Lung (tissue), 12 donors: Measurements from ENCODE around the gene PTGFRN. TPM values are rescaled to one million over a fixed set of nuclear protein-coding genes. Genes with fewer than 3 reads are reported as not detected.

Experiments
- ATAC-seq: fragments of 200-7000 bp; cut with Tn5 transposase; one replicate; pipeline ENCODE4 v1.9.1; 2020; ENCODE audit warnings: moderate number of reproducible peaks; ENCODE audit not compliant: insufficient read depth, low FRiP score
- DNase-seq, 3 donors: peaks; one replicate each; pipeline ENCODE4 v3.0.0-alpha.2; 2013 to 2017
- H3K27ac ChIP-seq, 2 donors: one replicate each; pipeline ENCODE4 v1.5.1; 2013; ENCODE audit warnings: mild to moderate bottlenecking in 2 of 2, moderate library complexity in 2 of 2, control low read depth in 1 of 2, inconsistent platforms in 1 of 2, low read depth in 1 of 2, low read length in 1 of 2
- H3K27me3 ChIP-seq, 3 donors: one replicate each; pipeline ENCODE4 v1.5.1; 2013; ENCODE audit warnings: low read length in 2 of 3; ENCODE audit not compliant: control insufficient read depth in 3 of 3, insufficient read depth in 3 of 3
- H3K36me3 ChIP-seq, 4 donors: one replicate each; pipeline ENCODE4 v1.5.1; 2013; ENCODE audit warnings: low read length in 4 of 4, mild to moderate bottlenecking in 1 of 4, moderate library complexity in 1 of 4; ENCODE audit not compliant: control insufficient read depth in 4 of 4, insufficient read depth in 4 of 4
- H3K4me1 ChIP-seq, 5 donors: one replicate each; pipeline ENCODE4 v1.5.1; 2013; ENCODE audit warnings: low read length in 5 of 5, mild to moderate bottlenecking in 2 of 5, moderate library complexity in 1 of 5; ENCODE audit not compliant: control insufficient read depth in 5 of 5, insufficient read depth in 5 of 5
- H3K4me3 ChIP-seq: one replicate; pipeline ENCODE4 v1.5.1; 2013; ENCODE audit warnings: mild to moderate bottlenecking, control low read depth, moderate library complexity
- H3K9ac ChIP-seq, 2 donors: one replicate each; pipeline ENCODE4 v1.5.1; 2013; ENCODE audit warnings: low read length in 2 of 2, control low read depth in 1 of 2; ENCODE audit not compliant: insufficient read depth in 1 of 2
- H3K9me3 ChIP-seq, 4 donors: one replicate each; pipeline ENCODE4 v1.5.1; 2013; ENCODE audit warnings: low read length in 3 of 4, mild to moderate bottlenecking in 1 of 4, moderate library complexity in 1 of 4; ENCODE audit not compliant: control insufficient read depth in 4 of 4, insufficient read depth in 3 of 4
- WGBS, 2 donors: extraction: QIAGEN DNeasy Blood & Tissue Kit; methylation state at CpG; one replicate each; pipeline ENCODE4 v1.1.7; 2013; 5-methylcytosine and 5-hydroxymethylcytosine counted together
- polyA plus RNA-seq, 2 donors: library from polyadenylated mRNA; stranded (reverse); fragments of 200-250 nt; gene quantifications; one replicate each; pipeline ENCODE4 v1.2.1, GENCODE V29; 2013
- total RNA-seq, 2 donors: library from RNA; depleted of rRNA in 1 of 2; stranded (reverse); fragments of >200 nt in 1 of 2; gene quantifications; one replicate each; pipeline ENCODE4 v1.2.1, GENCODE V29; 2014 to 2021
- TF ChIP-seq, protein P1 (sequence below): IDR thresholded peaks from 2 replicates; pipeline ENCODE4 v1.5.1; 2012; ENCODE audit warnings: mild to moderate bottlenecking; ENCODE audit errors: control extremely low read depth, extremely low read depth
- donor health status: control.
- donor health status: control.
- donor health status: Bipolar disorder and iron deficiency.
- donor health status: healthy.
- donor health status: DM: yes; HTN: yes; CAD: no.

Gene PTGFRN
- total and polyA plus RNA-seq, 4 donors, result 8.0 to 51.7 (median 24.9) TPM

DNA sequence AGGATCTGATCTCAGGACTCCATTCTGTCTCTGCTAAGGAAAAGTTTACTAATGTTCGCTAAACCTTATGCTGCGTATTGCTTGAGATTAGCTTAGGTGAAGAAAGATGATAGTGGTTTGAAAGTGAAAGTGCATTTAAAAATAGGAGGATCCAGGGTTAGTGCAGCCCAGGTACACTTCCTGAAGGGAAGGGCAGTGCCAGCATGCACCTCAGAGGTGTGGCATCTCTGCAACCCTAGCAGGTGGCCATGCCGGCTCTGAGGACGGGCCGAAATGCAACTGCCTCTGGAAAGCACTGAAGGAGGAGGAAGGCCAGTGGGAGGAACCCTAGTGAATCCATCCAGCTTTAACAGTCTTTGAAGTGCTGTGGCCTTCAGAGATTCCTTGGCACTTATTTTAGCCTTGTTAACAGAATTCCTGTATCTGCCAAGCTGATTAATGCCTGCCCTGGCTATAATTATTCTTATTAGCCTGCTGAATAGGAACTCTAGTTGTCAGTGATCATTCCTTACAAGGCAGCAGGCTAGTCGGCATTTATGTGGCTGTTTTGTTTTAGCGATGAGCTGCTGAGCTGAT lies 5.5 kb downstream of the PTGFRN start:
- Histone ChIP-seq H3K27ac (no peak overlapping the region), H3K9me3 (no peaks in the 10 kb centered on the region), H3K27me3 (no peaks in the 10 kb centered on the region), H3K4me3 (no peak overlapping the region), H3K36me3 (no peaks in the 10 kb centered on the region), H3K4me1 (peaks cover 6 to 40% (median 6%) of the 10 kb centered on the region in 5 donors), H3K9ac (no peak overlapping the region)
- 74 to 81% methylated on average over 7 of the region's 7 CpGs for WGBS, 2 donors
- no peak for ATAC-seq
- TF ChIP-seq, protein P1, sequence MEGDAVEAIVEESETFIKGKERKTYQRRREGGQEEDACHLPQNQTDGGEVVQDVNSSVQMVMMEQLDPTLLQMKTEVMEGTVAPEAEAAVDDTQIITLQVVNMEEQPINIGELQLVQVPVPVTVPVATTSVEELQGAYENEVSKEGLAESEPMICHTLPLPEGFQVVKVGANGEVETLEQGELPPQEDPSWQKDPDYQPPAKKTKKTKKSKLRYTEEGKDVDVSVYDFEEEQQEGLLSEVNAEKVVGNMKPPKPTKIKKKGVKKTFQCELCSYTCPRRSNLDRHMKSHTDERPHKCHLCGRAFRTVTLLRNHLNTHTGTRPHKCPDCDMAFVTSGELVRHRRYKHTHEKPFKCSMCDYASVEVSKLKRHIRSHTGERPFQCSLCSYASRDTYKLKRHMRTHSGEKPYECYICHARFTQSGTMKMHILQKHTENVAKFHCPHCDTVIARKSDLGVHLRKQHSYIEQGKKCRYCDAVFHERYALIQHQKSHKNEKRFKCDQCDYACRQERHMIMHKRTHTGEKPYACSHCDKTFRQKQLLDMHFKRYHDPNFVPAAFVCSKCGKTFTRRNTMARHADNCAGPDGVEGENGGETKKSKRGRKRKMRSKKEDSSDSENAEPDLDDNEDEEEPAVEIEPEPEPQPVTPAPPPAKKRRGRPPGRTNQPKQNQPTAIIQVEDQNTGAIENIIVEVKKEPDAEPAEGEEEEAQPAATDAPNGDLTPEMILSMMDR, result no peak
- peak in 1 of 3 donors; percentile 5 for DNase-seq

DNA sequence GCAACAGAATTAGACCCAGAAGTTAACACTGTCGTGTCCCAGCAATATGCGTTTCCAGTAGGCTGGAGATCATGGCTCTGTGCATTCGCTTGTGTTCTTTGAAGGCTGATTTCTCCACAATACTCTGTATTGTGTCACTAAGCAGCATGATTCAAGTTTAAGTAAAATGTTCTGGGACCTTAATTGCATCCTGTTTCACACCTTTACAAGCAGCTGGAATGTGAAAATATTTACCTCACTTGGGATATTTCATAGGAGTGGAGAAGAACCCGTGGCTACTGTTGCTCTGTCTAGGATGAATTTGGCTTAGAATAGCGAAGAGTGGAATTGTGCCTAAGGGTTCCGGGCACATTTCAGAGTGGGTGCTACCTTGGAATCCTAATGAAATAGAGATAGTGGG lies 6.3 kb downstream of the PTGFRN start:
- Histone ChIP-seq H3K4me3 (no peak overlapping the region), H3K9me3 (no peaks in the 10 kb centered on the region), H3K9ac (no peak overlapping the region), H3K27me3 (no peaks in the 10 kb centered on the region), H3K36me3 (no peaks in the 10 kb centered on the region), H3K27ac (no peak overlapping the region), H3K4me1 (peaks cover 6 to 35% (median 6%) of the 10 kb centered on the region in 5 donors)
- no peak for ATAC-seq
- no peak for DNase-seq
- WGBS, 2 donors, result 86 to 89% methylated on average over 6 of the region's 6 CpGs
- TF ChIP-seq, protein P1, result no peak

DNA sequence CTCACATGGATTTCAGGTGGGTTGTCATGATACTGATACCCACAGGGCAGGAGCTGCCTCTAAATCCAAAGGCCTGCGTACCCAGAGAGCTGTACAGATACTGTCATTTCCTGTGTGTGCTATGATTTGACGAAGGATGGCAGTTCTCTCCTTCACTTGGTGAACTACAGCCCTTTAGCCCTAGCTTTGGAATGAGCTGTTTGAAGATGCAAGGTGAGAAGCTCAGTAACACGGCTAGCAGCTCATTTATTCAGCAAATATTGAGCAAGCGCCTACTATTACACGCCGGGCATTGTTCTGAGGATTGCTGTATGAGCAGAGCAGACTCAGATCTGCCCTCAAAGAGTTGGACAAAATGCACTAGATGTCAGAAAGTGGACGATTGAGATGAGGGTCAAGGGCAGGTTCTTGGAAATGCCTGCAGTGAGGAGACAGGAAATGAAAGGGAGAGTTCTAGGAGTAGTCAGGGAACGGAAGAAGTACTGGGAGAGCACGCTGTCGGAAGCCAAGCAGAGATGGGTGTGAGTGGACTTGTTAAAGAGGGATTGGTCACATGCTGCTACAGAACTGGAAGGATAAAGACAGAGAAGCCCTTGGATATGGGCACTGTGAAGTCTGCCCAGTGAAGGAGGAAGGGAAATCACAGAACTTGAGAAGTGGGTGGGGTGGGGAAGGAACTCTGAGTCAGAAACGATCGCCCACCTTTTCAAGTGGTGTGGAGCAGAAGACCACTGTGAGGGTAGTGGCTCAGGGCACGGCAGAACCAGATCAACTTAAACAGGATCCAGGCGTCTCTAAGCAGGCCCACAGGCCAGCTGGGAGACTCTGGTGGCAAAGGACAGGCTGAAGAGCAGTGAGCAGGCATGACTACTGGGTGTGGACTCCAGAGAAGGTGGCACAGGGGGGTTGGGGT lies 7.1 kb downstream of the PTGFRN start:
- TF ChIP-seq, protein P1, result no peak
- H3K9me3 ChIP-seq, result no peaks in the 10 kb centered on the region
- 58 to 76% methylated on average over 14 of the region's 14 CpGs for WGBS, 2 donors
- no peaks in the 10 kb centered on the region for H3K36me3 ChIP-seq
- DNase-seq, result peak in 2 of 3 donors; percentile 38 to 43
- H3K27ac ChIP-seq, result no peak overlapping the region
- H3K4me1 ChIP-seq, result peaks cover 0 to 27% (median 6%) of the 10 kb centered on the region in 5 donors
- no peak overlapping the region for H3K4me3 ChIP-seq
- ATAC-seq, result peak; percentile 36
- H3K9ac ChIP-seq, result no peak overlapping the region
- no peaks in the 10 kb centered on the region for H3K27me3 ChIP-seq
